GM21515 (cell line): Measurements from ENCODE around the gene SPEG.

Experiments
- ATAC-seq: cut with Tn5 transposase; IDR thresholded peaks from one replicate; pipeline ENCODE4 v1.9.1; 2021; ENCODE audit not compliant: unreplicated experiment

Gene SPEG

GRCh38 chr2:219525533-219526232, 91.0 kb downstream of the SPEG start:
- no peak for ATAC-seq

- ATAC-seq: no peak
Observed at GRCh38 chr2:219526320-219527075, 91.9 kb downstream of the SPEG start.

GRCh38 chr2:219527076-219527394, 92.4 kb downstream of the SPEG start:
- ATAC-seq: no peak

GRCh38 chr2:219527472-219527871, 92.8 kb downstream of the SPEG start:
- no peak for ATAC-seq

GRCh38 chr2:219530048-219530963, 95.7 kb downstream of the SPEG start:
- peak; percentile 87 for ATAC-seq

GRCh38 chr2:219531639-219532377, 97.2 kb downstream of the SPEG start:
- no peak for ATAC-seq

GRCh38 chr2:219532378-219532649, 97.7 kb downstream of the SPEG start:
- no peak for ATAC-seq

GRCh38 chr2:219533930-219534661, 99.5 kb downstream of the SPEG start:
- no peak for ATAC-seq

- ATAC-seq: no peak
Observed at GRCh38 chr2:219536425-219536824, 101.8 kb downstream of the SPEG start.

- no peak for ATAC-seq
Observed at GRCh38 chr2:219536967-219537366, 102.3 kb downstream of the SPEG start.

GRCh38 chr2:219537657-219538488, 103.2 kb downstream of the SPEG start:
- no peak for ATAC-seq

- ATAC-seq: no peak
Observed at GRCh38 chr2:219538504-219538951, 103.9 kb downstream of the SPEG start.

- no peak for ATAC-seq
Observed at GRCh38 chr2:219538956-219539788, 104.5 kb downstream of the SPEG start.

GRCh38 chr2:219539926-219540678, 105.5 kb downstream of the SPEG start:
- no peak for ATAC-seq

- ATAC-seq: no peak
Observed at GRCh38 chr2:219540784-219541504, 106.3 kb downstream of the SPEG start.

GRCh38 chr2:219541611-219542180, 107.1 kb downstream of the SPEG start:
- peak; percentile 45 for ATAC-seq
